ENCODE data around the gene LPXN.

The LPXN gene

GRCh38 chr11:58575377-58576020 is at the start of gene LPXN:
LPXN (minus strand) TSS chr11:58575856; CDS start chr11:58575772, 84 bp downstream.
- no peak for ATAC-seq

DNA sequence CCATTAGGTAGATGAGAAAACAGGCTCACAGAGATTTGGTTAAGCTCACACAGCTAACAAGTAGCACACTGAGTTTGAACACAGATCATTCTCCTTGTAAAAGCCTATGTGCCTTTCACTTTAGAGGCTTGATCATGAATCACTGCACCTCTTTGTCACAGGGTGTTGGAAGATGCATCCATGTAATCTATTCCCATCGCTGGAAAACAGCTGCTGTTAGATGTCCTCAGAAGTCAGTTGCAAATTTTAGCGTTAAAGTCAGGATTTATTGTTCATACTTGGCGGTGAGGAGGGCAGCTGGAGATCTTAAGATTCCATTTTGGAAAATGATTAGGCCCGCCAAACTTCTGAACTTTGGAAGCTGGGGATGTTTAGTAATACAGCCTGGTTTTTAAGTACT is 49.4 kb upstream of the LPXN start:
- no peak for ATAC-seq

DNA sequence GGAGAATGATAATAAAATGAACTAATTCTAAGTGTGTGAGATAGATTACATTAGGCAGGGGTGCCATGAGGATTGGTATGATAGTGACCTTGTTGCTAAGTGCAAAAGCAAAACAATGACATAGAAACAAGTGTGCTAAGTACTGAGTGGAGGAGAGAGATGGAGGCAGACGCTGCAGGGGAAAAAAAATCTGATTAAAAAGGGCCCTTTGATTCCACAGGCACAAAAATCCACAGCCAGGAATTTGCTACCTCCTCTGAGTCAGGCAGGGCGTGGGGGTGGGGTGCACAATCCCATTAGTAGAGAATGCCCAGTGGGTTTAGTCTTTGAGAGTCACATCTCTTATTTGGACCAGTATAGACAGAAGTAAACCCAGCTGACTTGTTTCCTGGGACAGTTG is 46.7 kb upstream of the LPXN start, which contains the start of gene CNTF:
Gene CNTF, plus strand, starts transcription at position 322 of the 400 bp plus-strand sequence. CDS start 88 bp downstream, outside the sequence.
- no peak for ATAC-seq

- peak in 1 of 2 donors; percentile 22 for ATAC-seq
These were observed 46.1 kb upstream of the LPXN start for GRCh38 chr11:58621586-58622262.

GRCh38 chr11:58617976-58618557 is 42.4 kb upstream of the LPXN start:
- peak; percentile 67 to 70 for ATAC-seq

GRCh38 chr11:58616594-58616993 is 40.9 kb upstream of the LPXN start:
- ATAC-seq, result no peak

DNA sequence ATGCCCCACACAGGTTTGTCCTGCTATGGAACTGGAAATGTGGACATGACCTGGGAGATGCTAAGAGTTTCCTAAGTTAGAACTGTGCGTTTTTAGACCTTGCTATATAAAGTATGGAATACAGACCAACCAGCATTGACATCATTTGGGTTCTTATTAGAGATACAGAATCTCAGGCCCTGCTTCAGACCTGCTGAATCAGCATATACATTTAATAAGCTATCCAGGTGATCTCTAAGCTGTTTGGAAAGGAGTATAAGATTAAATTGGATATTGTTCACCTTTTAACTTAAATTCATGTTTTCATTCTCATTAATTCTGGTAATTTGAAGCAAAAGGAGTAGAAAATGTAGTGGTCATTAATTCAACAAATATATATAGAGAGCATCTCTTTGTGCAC is 39.9 kb upstream of the LPXN start:
- ATAC-seq, result no peak

- no peak for ATAC-seq
These were observed 37.6 kb upstream of the LPXN start for GRCh38 chr11:58613228-58613627.

- no peak for ATAC-seq
These were observed 34.1 kb upstream of the LPXN start for GRCh38 chr11:58609723-58610122.

- ATAC-seq, result peak in 1 of 2 donors; percentile 41
These were observed 32.7 kb upstream of the LPXN start for GRCh38 chr11:58608331-58608730.

DNA sequence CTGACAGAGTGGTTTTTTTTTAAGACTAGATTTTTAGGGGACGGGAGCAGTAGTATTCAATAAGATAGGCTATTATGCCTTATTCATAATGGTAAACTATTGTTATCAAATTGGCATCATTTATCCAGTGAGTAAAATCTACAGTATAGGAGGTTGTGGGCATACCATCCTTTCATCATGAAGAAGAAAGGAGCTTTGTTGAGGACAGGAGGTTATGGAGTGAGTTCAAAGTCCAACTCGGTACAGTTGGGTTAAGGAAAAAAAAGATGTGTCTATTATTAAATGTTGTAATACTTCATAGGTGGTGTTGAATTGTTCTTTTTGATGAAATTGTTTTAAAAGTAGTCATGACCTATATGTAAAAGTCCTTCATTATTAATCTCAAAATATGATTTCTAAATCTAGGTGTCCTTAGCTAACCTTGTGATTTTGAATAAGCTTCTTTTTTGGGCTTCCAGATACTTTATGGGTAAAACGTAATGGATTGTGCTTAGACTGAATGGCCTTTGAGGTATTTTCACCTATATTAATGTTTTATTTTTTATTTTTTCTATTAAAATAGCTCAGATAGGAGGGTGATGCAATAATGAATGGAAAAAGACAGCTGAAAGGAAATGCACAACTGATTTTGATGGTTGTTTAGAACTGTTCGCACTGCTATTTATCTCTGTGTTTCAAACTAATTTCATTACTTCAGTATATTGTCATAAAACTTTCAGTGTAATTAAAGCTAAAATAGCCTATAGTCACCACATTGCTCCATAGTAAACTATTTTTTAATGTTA is 31.5 kb upstream of the LPXN start:
- ATAC-seq, result no peak

DNA sequence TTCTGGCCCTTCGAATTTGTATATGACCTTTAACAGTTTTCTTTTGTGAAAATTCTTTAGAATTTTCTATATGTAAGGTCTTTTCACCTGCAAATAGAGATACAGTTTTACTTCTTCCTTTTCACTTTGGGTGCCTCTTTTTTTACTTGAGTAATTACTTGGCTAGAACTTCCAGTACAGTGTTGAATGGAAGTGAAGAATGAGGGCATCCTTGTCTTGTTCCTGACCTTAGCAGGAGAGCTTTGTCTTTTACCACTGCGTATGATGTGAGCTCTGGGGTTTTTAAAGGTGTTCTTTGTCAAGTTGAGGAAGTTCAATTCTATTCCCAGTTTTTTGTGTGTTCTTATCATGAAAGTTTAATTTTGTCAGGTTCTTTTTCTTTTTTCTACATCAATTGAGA is 24.9 kb upstream of the LPXN start:
- ATAC-seq, result no peak

GRCh38 chr11:58597486-58598144 is 22.0 kb upstream of the LPXN start:
- ATAC-seq, result peak; percentile 87 to 92

DNA sequence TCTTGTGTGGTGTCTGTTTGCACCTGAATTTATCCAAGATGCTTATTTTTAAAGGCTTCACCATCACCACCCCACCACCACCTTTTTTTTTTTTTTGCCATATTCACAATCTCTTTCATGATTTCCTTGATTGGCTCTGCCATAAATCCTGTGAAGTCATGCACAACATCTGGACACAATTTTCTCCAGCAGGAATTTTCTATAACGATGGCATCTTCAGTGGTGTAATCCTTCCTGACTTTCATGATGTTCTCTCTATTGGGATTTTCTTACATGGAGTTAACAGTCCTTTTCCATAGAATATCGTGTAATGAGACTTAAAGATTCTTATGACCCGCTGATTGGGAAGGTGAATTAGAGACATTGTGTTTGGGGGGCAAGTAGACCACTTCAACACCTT is 21.0 kb upstream of the LPXN start:
- ATAC-seq, result no peak

DNA sequence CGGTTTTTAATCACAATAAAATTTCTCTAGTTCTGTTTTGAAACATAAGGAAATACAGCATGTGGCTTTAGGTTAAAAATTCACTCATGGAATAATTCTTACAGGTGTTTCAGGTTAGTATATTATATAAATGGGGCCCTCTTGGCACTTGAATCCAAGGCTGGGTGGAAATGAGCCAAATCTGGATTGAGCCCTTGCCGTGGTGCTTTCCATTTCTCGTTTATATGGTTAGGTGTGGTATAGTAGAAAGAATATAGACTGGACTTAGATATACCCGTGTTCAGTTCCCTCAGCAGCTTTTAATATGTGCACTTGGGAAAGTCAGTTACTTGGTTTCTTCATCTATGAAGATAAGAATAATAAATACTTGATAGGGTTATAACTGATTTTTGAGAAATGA is 19.2 kb upstream of the LPXN start:
- no peak for ATAC-seq

DNA sequence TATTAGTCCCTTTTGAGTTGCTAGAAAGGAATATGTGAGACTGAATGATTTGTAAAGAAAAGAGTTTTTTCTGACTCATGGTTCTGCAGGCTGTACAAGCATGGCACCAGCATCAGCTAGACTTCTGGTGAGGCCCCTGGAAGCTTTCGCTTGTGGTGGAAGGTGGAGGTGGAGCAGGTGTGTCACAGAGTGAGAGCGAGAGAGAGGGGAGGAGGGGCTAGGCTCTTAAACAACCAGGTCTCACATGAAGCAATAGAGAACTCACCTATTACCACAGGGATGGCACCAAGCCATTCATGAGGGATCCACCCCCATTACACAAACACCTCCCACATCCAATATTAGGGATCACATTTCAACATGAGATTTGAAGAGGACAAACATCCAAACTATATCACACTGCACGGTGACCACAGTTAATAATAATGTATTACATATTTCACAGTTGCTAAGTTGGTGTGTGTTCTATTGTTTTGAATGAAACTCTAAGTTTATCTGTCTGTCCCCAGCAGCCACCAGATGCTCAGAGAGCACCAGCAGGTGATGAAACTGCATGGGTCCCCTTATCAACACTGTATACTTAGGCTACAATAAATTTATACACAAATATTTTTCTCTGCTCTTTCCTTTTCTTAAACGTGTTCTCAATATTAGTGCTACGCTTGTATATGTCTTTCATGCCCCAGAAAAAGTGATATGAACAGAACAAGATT is 17.3 kb upstream of the LPXN start:
- peak; percentile 93 to 95 for ATAC-seq

- no peak for ATAC-seq
These were observed 16.0 kb upstream of the LPXN start for GRCh38 chr11:58591659-58592058.

- no peak for ATAC-seq
These were observed 11.3 kb upstream of the LPXN start for GRCh38 chr11:58586998-58587397.

- ATAC-seq, result no peak
These were observed 6.8 kb upstream of the LPXN start for GRCh38 chr11:58582437-58582836.

DNA sequence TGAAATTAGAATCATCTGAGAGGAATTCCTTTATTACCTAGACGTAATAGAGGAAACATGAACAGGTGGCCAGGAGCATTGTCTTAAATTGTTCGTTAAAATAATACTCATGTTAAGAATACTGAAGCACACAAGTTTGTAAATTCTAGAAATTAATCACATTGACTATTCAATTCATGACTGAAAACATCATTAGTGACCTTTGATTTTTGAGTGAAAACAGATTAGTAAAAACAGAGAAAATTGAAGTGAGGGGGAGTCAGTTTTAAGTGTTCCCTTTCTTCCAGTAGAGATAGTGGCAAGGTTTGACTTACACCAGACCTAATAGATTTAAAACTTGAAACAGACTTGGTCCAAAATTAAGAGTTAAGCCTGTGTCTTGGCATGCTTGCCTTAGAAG is 4.7 kb upstream of the LPXN start:
- ATAC-seq, result no peak

GRCh38 chr11:58579192-58580129 is 3.8 kb upstream of the LPXN start:
- ATAC-seq, result peak; percentile 31 to 45
